Measurements from ENCODE around the gene LCN12.
"Not testable (repeated sequence)": the region's sequence is repeated elsewhere in the genome, so short reads cannot be mapped to it uniquely, and the experiment has no call there.

The LCN12 gene

DNA sequence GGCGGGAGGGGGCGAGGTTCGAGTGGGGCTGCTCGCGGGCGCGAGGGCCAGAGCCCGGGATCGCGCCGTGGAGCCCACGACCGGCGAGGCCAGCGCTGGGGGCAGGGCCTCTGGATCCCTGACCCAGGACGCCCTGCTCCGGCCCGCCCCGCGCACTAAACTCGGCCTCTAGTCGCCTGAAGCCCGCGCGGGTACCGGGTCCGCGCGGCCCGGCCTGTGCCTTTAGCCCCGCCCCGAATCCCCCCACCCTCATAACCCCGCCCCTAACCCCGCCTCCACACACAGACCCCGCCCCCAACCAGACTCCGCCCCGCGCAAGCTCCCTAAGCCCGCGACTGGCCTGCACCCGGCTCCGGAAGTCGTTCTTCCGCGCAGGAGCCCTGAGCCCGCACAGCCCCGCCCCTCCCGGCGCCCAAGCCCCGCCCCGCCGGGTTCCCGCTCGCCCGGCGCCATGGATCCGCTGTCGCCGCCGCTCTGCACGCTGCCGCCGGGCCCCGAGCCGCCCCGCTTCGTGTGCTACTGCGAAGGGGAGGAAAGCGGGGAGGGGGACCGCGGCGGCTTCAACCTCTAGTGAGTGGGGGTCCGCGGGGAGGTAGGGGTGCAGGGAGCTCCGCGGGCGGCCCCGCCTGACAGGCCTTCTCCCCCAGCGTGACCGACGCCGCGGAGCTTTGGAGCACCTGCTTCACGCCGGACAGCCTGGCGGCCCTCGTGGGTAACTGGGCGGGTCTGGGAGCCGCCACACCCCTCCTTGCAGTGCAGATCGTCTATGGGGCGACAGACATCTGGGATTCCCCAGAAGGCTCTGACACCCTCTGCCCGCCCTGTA lies 40.1 kb downstream of the LCN12 start, which contains the start of gene PAXX:
Gene PAXX (plus strand): TSS at position 430 of the 826 bp plus-strand sequence. CDS start 22 bp downstream, at position 452.
- peak; percentile 98 for DNase-seq

DNA sequence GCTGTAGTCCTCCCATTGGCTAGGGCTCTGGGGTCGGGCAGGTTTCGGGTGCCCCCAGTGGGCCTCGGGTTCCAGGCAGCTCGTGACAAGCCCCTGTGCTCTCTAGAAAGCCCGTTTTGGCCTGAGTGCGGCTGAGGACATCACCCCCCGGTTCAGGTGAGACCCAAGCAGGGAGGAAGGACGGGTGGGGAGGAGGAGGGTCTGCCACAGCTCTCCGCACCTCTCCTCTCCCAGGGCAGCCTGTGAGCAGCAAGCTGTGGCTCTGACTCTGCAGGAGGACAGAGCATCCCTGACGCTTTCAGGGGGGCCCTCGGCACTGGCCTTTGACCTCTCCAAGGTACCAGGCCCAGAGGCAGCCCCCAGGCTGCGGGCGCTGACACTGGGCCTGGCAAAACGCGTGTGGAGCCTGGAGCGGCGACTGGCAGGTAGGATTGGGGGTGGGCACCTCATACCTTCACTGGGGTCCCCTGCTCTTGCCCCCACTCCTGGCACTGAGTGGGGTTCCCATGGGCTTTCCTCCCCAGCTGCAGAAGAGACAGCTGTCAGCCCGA lies 40.8 kb downstream of the LCN12 start:
- no peak for DNase-seq

DNA sequence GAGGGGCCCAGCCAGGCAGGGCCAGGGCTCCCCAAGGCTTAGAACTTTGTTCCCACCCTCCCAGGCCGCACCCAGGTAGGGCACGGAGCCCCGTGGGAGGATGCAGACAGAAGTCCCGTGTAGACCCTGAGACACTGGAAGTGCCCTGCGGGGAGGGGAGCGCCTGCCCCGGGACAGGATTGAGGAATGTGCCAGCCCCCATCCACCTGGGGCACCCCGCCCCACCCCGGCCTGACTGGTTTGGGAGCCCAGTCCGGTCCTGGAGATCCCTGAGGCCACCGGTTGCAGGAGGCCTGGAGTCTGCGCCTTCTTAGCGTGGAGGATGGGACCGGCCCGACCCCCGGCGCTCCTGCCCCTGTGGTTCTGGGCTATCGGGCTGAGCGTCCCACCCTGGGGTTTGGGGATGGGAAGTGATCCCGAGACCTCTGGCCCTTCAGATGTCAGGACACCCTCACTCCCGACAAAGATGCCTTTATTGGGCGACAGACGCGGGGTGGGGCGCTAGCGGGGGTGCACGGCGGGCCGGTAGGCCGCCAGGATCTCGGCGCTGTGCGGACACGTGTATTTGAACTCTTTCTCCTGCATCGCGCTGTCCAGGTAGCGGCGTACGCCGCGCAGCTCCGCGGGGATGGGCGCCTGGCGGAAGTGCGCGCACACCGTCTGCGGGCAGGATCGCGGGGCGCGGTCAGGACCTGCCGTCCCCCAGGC lies 42.3 kb downstream of the LCN12 start:
- DNase-seq: no peak

DNA sequence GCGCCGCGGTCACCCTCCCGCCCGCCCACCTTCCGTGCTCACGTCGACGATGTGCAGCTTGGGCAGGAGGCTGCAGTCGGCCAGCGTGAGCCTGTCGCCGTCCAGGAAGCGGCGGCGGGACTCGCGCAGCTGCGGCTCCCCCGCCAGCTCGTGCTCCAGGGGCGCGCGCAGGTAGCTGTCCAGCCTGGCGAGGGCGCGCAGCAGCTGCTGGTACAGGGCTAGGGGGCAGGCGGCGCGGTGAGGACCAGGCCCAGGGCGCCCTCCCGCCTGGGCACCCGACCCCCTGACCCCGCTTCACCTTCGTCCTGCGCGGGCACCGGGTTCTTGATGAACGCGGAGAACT lies 42.8 kb downstream of the LCN12 start:
- DNase-seq: no peak

GRCh38 chr9:136995362-136995761 lies 43.3 kb downstream of the LCN12 start:
- no peak for DNase-seq

DNA sequence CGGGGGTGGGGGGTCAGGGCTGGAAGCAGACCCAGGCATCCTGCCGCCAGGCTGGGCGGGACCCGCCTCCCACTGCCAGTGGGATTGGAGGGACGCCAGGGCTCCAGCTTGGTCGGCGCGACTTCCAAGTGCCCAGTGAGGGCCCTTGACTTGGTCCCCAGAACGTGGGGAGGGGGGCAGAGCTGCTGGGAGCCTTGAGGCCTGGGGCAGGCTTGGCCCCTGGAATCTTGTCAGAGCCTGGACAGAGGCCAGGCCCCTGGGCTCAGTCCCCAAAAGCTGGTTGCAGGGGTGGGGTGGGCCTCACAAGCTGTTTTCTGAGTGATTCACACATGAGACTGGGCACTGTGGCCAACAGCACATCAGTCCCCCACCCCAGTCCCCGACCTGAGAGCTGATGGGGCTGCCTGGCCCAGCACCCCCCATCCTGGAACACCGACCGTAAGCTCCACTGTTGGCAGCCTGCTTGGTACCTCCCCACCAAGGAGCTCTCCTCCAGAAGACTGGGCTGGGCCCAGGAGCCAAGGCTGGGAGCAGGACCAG lies 43.8 kb downstream of the LCN12 start:
- no peak for DNase-seq

DNA sequence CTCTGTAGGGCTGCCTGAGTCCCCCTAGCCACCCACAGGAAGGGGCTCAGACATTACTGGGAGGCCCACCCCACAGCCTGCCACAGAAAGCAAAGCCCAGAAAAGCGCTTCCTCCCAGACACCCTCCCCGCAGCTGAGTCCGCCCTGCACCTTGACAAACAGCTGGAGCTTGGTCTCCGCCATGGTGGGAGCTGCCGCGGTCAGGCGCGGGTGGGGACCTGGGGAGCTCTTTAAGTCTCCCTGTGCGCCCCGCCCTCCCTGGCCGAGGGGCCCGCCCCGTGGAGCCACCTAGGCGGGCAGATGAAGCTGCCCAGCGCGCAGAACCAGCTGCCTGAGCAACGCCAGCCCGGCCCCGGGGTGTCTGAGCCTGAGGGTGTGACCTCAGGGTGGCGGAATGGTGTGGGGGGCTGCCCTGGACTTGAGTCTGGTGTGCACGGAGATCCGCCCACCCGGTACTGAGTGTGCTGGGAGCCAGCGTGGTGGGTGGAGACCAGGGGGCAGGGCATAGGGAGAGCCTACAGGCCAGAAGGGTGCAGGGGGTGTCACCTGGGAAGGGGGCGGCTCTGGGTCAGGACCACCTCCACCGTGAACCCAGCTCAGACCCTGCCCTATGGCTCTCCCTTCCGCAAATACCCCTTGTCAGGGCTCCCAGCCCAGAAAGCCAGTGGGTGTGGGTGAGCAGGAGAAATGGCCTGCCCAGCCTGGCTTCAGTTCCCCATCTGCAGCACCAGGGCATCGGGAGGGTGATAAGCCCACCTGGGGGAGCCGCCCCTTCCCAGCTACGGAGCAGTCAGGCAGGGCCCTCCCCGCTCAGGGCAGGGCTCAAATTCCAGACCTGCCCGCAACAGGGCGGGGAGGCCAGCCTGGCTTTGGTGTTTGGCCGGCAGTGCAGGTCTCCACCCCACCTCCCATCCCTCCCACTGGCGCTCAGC lies 44.6 kb downstream of the LCN12 start, which contains the start of gene CLIC3:
Gene CLIC3 (minus strand): TSS at position 208 of the 932 bp plus-strand sequence. CDS start 25 bp downstream, at position 183.
- peak; percentile 78 for DNase-seq

- no peak for DNase-seq
These were observed 45.3 kb downstream of the LCN12 start for GRCh38 chr9:136997371-136997770.

DNA sequence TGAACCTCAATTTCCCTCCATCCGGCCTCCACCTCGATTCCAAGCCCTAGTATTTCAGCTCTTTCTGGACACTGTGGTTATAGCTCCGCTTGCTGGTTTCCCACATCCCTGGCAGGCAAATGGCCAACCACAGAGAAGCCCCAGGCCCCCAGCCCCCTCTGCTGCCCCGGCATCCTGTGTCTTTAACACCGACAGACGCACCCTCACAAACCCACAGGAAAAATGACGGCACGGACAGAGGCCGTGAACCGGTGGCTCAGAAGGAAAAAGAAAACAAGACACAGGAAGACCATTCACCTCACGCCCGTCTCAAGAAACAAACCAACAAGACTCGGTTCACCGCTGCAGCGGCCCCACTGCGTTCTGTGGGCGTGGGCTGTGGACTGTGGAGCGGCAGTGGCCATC lies 45.8 kb downstream of the LCN12 start:
- DNase-seq: no peak

- DNase-seq: no peak
These were observed 48.3 kb downstream of the LCN12 start for GRCh38 chr9:137000177-137000930.

- DNase-seq: no peak
These were observed 50.0 kb downstream of the LCN12 start for GRCh38 chr9:137001857-137002645.

DNA sequence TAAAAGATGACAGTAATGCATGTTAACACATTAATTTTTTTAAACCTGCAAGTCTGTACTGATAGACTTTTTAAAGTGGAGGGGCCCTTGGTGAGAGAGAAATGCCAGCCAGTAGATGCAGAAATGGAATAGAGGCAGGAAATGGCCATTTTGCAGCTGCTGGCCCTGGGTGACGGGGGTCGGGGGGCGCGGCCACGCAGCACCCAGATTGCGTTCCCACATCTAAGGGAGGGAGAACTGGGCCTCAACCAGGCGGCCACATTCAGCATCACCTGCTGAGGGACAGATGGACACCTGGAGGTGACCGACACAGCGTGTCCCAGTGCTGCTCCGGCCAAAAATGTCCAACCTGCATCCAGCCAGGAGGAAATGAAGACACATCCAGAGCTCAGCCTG lies 50.6 kb downstream of the LCN12 start:
- no peak for DNase-seq

DNA sequence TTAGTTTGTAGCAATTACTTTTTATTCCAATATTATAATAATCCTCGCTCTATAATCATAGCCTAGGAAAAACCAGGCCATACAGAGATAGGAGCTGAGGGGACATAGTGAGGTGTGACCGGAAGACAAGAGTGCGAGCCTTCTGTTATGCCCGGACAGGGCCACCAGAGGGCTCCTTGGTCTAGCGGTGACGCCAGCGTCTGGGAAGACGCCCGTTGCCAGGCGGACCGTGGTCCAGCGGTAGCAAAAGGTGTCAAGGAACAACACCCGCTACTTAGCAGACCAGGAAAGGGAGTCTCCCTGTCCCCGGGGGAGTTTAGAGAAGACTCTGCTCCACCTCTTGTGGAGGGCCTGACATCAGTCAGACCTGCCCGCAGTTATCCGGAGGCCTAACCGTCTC lies 52.2 kb downstream of the LCN12 start:
- not testable (repeated sequence) for DNase-seq

Data from activated effector memory CD4-positive, alpha-beta T cell treated with anti-CD3 and anti-CD28 coated beads, Interleukin-2, amount 50 U/mL, for 16 hours (primary cell).